HepG2 (cell line): ENCODE results near the gene GABRR3. TPM values are rescaled to one million over a fixed set of nuclear protein-coding genes. Genes with fewer than 3 reads are reported as not detected.

Experiments used
- ATAC-seq: fragments of 200-7000 bp; cut with Tn5 transposase; 3 replicates; pipeline ENCODE4 v1.9.1; 2020; ENCODE audit warnings: mild to moderate bottlenecking, moderate library complexity
- BruUV-seq: library from RNA; stranded (reverse); fragments of 400-500 nt; replicated peaks from 2 replicates; lab custom pipeline; 2021; lab: Mats Ljungman, UMichigan
- CTCF ChIA-PET: fragments of 300-600 bp; formaldehyde crosslinking; extraction: SDS; loops from one replicate; lab custom pipeline; 2021; ENCODE audit warnings: low total read pairs, inconsistent platforms, low intra/inter-chr PET ratio; lab: Yijun Ruan, JAX
- POLR2A ChIA-PET: fragments of 350-600 bp; sonication (Branson Sonifier 250); formaldehyde crosslinking; loops from one replicate; lab custom pipeline; 2020; ENCODE audit warnings: antibody characterized with exemption, inconsistent platforms; lab: Yijun Ruan, JAX
- DNase-seq: peaks from one replicate; pipeline ENCODE4 v3.0.0-alpha.2; 2015; ENCODE audit warnings: low spot score
- FAIRE-seq: peaks from 3 replicates; lab custom pipeline; 2011; peaks lifted over from hg19 to GRCh38; lab: Jason Lieb, UNC
- H2AFZ ChIP-seq: one replicate; pipeline ENCODE4 v1.6.1; 2011; ENCODE audit warnings: low read length, inconsistent platforms
- H3K27ac ChIP-seq: fragments of 300-600 bp; 3 replicates; pipeline ENCODE4 v1.8.0; 2011; ENCODE audit warnings: mixed run types, mild to moderate bottlenecking, mixed read lengths, low read length, inconsistent platforms; ENCODE audit not compliant: insufficient read depth; ENCODE audit errors: extremely low read length
- H3K27me3 ChIP-seq, 2 experiments: fragments of 200-600 bp in 1 of 2; 2 replicates in 1 of 2; 3 replicates in 1 of 2; pipeline versions ENCODE4 v1.6.0 to v1.8.0; 2011; ENCODE audit warnings: low read length in 2 of 2, mild to moderate bottlenecking in 2 of 2, moderate library complexity in 2 of 2, inconsistent platforms in 1 of 2; ENCODE audit not compliant: insufficient read depth in 2 of 2, control insufficient read depth in 1 of 2
- H3K36me3 ChIP-seq, 2 experiments: fragments of 200-600 bp in 1 of 2; replicated peaks in 1 of 2; 2 replicates in 1 of 2; 3 replicates in 1 of 2; pipeline versions ENCODE4 v1.5.1 to v1.8.0; 2011; ENCODE audit warnings: low read length in 2 of 2, inconsistent platforms in 1 of 2; ENCODE audit not compliant: insufficient read depth in 2 of 2, control insufficient read depth in 1 of 2
- H3K4me1 ChIP-seq: 2 replicates; pipeline ENCODE4 v1.5.1; 2012; ENCODE audit warnings: low read length, inconsistent platforms; ENCODE audit not compliant: insufficient read depth
- H3K4me2 ChIP-seq: 2 replicates; pipeline ENCODE4 v1.6.0; 2011; ENCODE audit warnings: low read depth, low read length, inconsistent platforms
- H3K4me3 ChIP-seq, 3 experiments: fragments of 200-600 bp in 1 of 3; sonication (generic), shearing (Covaris generic) in 1 of 3; replicated peaks in 1 of 3; 2 replicates each; pipeline ENCODE4 v1.5.1; 2011 to 2016; ENCODE audit warnings: low read length in 3 of 3, inconsistent platforms in 2 of 3, low read depth in 2 of 3, mild to moderate bottlenecking in 2 of 3, control low read depth in 1 of 3, mixed read lengths in 1 of 3; ENCODE audit not compliant: insufficient read depth in 1 of 3
- H3K79me2 ChIP-seq: one replicate; pipeline ENCODE4 v1.6.1; 2011; ENCODE audit warnings: low read length, inconsistent platforms; ENCODE audit not compliant: insufficient read depth
- H3K9ac ChIP-seq: 2 replicates; pipeline ENCODE4 v1.6.0; 2011; ENCODE audit warnings: mild to moderate bottlenecking, low read depth, low read length, inconsistent platforms; ENCODE audit not compliant: insufficient read depth
- H3K9me3 ChIP-seq: 2 replicates; pipeline ENCODE4 v1.5.1; 2012; ENCODE audit warnings: mild to moderate bottlenecking, low read length
- H4K20me1 ChIP-seq: 2 replicates; pipeline ENCODE4 v1.6.0; 2011; ENCODE audit warnings: inconsistent platforms, mild to moderate bottlenecking, low read length, moderate library complexity; ENCODE audit not compliant: insufficient read depth
- CERS6 ChIP-seq: sonication (generic); formaldehyde crosslinking; IDR thresholded peaks from 2 replicates; pipeline ENCODE4 v1.5.0; 2020; ENCODE audit warnings: missing genetic modification reagents
- DMAP1 ChIP-seq: IDR thresholded peaks from 2 replicates; pipeline ENCODE4 v1.6.1; 2016
- ELF3 ChIP-seq: IDR thresholded peaks from 2 replicates; pipeline ENCODE4 v1.6.1; 2016; ENCODE audit warnings: missing genetic modification reagents, missing compliant biosample characterization
- ELF4 ChIP-seq: sonication (generic); formaldehyde crosslinking; IDR thresholded peaks from 2 replicates; pipeline ENCODE4 v1.5.0; 2020; ENCODE audit warnings: missing genetic modification reagents, mild to moderate bottlenecking, moderate library complexity, borderline replicate concordance
- FUBP1 ChIP-seq: sonication (generic); formaldehyde crosslinking; IDR thresholded peaks from 2 replicates; pipeline ENCODE4 v1.5.1; 2020; ENCODE audit warnings: missing genetic modification reagents, mild to moderate bottlenecking, borderline replicate concordance
- HDAC6 ChIP-seq: fragments of 200-600 bp; sonication (generic); IDR thresholded peaks from 2 replicates; pipeline ENCODE4 v1.7.0; 2017; ENCODE audit warnings: mild to moderate bottlenecking, antibody characterized with exemption, low read length, low read depth
- HMG20B ChIP-seq: conservative IDR thresholded peaks from 2 replicates; pipeline ENCODE4 v1.6.1; 2016; ENCODE audit warnings: missing genetic modification reagents, missing compliant biosample characterization
- NR2F1 ChIP-seq, 2 experiments: fragments of 450-650 bp in 1 of 2; formaldehyde crosslinking in 1 of 2; IDR thresholded peaks; 2 replicates each; pipeline versions ENCODE4 v1.5.0 to v1.6.1; 2016 to 2020; ENCODE audit warnings: mild to moderate bottlenecking in 1 of 2, missing compliant biosample characterization in 1 of 2, missing genetic modification reagents in 1 of 2, moderate library complexity in 1 of 2
- RBFOX2 ChIP-seq: fragments of 200-400 bp; formaldehyde crosslinking; IDR thresholded peaks from 2 replicates; pipeline ENCODE4 v1.6.1; 2017; ENCODE audit warnings: low read depth, mild to moderate bottlenecking, low read length
- RBM22 ChIP-seq: fragments of 200-400 bp; formaldehyde crosslinking; optimal IDR thresholded peaks from 2 replicates; pipeline ENCODE3; 2017; ENCODE audit warnings: mild to moderate bottlenecking, low read length, moderate library complexity
- SAFB2 ChIP-seq: sonication (generic); formaldehyde crosslinking; IDR thresholded peaks from 2 replicates; pipeline ENCODE4 v1.5.1; 2020; ENCODE audit warnings: missing genetic modification reagents, low read depth, mild to moderate bottlenecking, borderline replicate concordance
- SMAD3 ChIP-seq: sonication (generic); formaldehyde crosslinking; IDR thresholded peaks from 2 replicates; pipeline ENCODE4 v1.4.0; 2020; ENCODE audit warnings: missing genetic modification reagents
- TAF15 ChIP-seq: fragments of 200-400 bp; formaldehyde crosslinking; IDR thresholded peaks from one replicate; pipeline ENCODE4 v1.6.1; 2018; ENCODE audit warnings: mild to moderate bottlenecking, low read depth, low read length; ENCODE audit not compliant: poor library complexity, severe bottlenecking
- TOE1 ChIP-seq: sonication (generic); formaldehyde crosslinking; IDR thresholded peaks from 2 replicates; pipeline ENCODE4 v1.4.0; 2020; ENCODE audit warnings: mild to moderate bottlenecking, missing genetic modification reagents
- YEATS2 ChIP-seq: sonication (generic); formaldehyde crosslinking; IDR thresholded peaks from 2 replicates; pipeline ENCODE4 v1.4.0; 2020; ENCODE audit warnings: missing genetic modification reagents, borderline replicate concordance
- ZNF275 ChIP-seq: sonication (generic); formaldehyde crosslinking; IDR thresholded peaks from 2 replicates; pipeline ENCODE4 v1.8.0; 2022; ENCODE audit warnings: missing genetic modification reagents, mild to moderate bottlenecking, inconsistent platforms, borderline replicate concordance
- ZNF792 ChIP-seq: IDR thresholded peaks from 2 replicates; pipeline ENCODE4 v1.6.1; 2016
- WGBS: methylation state at CpG from one replicate; pipeline ENCODE4 v1.1.6; 2017; ENCODE audit warnings: low lambda C conversion rate; 5-methylcytosine and 5-hydroxymethylcytosine counted together
- in situ Hi-C: cut with HindIII; loops from 2 replicates; pipeline ENCODE4 v1.10.0; 2017; ENCODE audit warnings: low pct_unique_long_range_greater_than_20kb; ENCODE audit not compliant: extremely low pct_ligation_motif_present
- intact Hi-C: fragments of 100-400 bp; cut with micrococcal nuclease; formaldehyde crosslinking; loops from one replicate; pipeline ENCODE4 v1.10.0; 2022; ENCODE audit not compliant: unreplicated experiment
- polyA plus RNA-seq, 8 experiments: library from polyadenylated mRNA; depleted of rRNA in 3 of 8; stranded (reverse) in 7 of 8; unstranded in 1 of 8; fragments of >200 nt; fragmentation: Illumina TruSeq in 4 of 8; extraction: Trizol in 4 of 8; gene quantifications; 2 replicates each; pipeline versions ENCODE4 v1.2.1 to v1.2.3, GENCODE V29; 2011 to 2016; ENCODE audit warnings: low read depth in 4 of 8, missing spikeins in 1 of 8, mixed read lengths in 1 of 8; ENCODE audit not compliant: insufficient read depth in 1 of 8
- total RNA-seq, 5 experiments: library from RNA; depleted of rRNA; stranded (reverse); fragments of >200 nt; fragmentation: Illumina TruSeq; extraction: Trizol; gene quantifications; 2 replicates each; pipeline ENCODE4 v1.2.3, GENCODE V29; 2016; ENCODE audit warnings: low read depth in 1 of 5
- TF ChIP-seq, protein P1 (sequence below): IDR thresholded peaks from 2 replicates; pipeline ENCODE4 v1.6.1; 2012; ENCODE audit warnings: low read depth, low read length, improper control_type of control experiment

The GABRR3 gene
- total and polyA plus RNA-seq, 2 of the 13 experiments (the other 11 are each of a cell fraction or from before 2014, with no cell fraction given), result 0.42 to 0.83 TPM

DNA sequence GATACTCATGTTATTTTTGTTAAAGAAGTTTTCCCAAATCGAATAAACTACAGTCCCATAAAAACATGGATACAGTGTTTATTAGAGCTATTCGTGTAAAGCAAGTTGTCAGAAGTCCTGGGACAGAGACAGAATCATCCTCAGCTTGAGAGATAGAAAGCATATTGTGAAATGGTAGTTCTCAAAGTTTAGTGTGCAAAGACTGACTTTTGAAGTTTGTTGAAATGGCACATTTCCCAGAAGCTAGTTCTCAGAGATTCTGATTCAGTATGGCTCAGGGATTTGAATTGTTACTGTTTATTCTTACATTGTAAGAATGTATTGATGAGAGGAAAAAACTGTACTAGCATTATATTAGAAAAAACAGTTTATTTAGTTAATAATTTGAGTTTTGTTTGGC, 22.1 kb downstream of the GABRR3 start:
- no peaks in the 10 kb centered on the region for H3K36me3 ChIP-seq
- no peaks in the 10 kb centered on the region for H4K20me1 ChIP-seq
- FAIRE-seq, result peak; percentile 76
- H3K4me1 ChIP-seq, result peaks cover 58% of the 10 kb centered on the region
- no peak for ATAC-seq
- BruUV-seq, result no TSS peak
- H3K27ac ChIP-seq, result peak overlapping the region; percentile 12
- H3K79me2 ChIP-seq, result no peaks in the 10 kb centered on the region
- no peak overlapping the region for H2AFZ ChIP-seq
- H3K9me3 ChIP-seq, result no peaks in the 10 kb centered on the region
- no peak overlapping the region for H3K4me3 ChIP-seq
- POLR2A ChIA-PET, result interaction anchor here (0.9 to 2.0 kb wide), 2 partner anchors 19 to 42 kb away, joined by 3 to 8 read pairs; partner anchors contain the start of gene RIOX2
- in situ Hi-C loops, result loop anchor here (5.0 kb wide), 1 partner anchor 41 kb away; the partner anchor contains the start of gene RIOX2
- WGBS, result under 1% methylated on average over 2 of the region's 2 CpGs
- DNase-seq, result peak; percentile 50
- intact Hi-C loops, result loop anchor here (5.0 kb wide), 1 partner anchor 111 kb away; no protein-coding TSS in a partner anchor
- CTCF ChIA-PET, result no interaction called here
- H3K4me2 ChIP-seq, result peak overlapping the region; percentile 50; the same call in 1 of the 2 replicates
- no peak overlapping the region for H3K9ac ChIP-seq
- H3K27me3 ChIP-seq, result no peaks in the 10 kb centered on the region
- TF ChIP-seq CERS6 (CRISPR knock-in tag) (no peak), YEATS2 (no peak), ZNF275 (no peak), HMG20B (CRISPR knock-in tag) (no peak), ELF4 (no peak), SMAD3 (no peak), ZNF792 (no peak), TAF15 (no peak), FUBP1 (CRISPR knock-in tag) (no peak), TOE1 (CRISPR knock-in tag) (no peak), ELF3 (0 out of 2 replicates have a peak, but pooled peaks have one; percentile 23), DMAP1 (CRISPR knock-in tag) (no peak), HDAC6 (no peak), RBM22 (no peak), SAFB2 (CRISPR knock-in tag) (no peak), RBFOX2 (no peak), NR2F1 (CRISPR knock-in tag; IDR thresholded peaks at IDR 0.05) (no peak)
- TF ChIP-seq, protein P1, sequence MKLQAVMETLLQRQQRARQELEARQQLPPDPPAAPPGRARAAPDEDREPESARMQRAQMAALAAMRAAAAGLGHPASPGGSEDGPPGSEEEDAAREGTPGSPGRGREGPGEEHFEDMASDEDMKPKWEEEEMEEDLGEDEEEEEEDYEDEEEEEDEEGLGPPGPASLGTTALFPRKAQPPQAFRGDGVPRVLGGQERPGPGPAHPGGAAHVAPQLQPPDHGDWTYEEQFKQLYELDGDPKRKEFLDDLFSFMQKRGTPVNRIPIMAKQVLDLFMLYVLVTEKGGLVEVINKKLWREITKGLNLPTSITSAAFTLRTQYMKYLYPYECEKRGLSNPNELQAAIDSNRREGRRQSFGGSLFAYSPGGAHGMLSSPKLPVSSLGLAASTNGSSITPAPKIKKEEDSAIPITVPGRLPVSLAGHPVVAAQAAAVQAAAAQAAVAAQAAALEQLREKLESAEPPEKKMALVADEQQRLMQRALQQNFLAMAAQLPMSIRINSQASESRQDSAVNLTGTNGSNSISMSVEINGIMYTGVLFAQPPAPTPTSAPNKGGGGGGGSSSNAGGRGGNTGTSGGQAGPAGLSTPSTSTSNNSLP, result 0 out of 2 replicates have a peak, but pooled peaks have one; percentile 14
